Brain microvascular endothelial cell (primary cell): ENCODE data around the gene LRRC8D.
"Not testable (repeated sequence)": the region's sequence is repeated elsewhere in the genome, so short reads cannot be mapped to it uniquely, and the experiment has no call there.

Experiments used
- DNase-seq: peaks from one replicate; pipeline ENCODE4 v3.0.0-alpha.2; 2020
- H3K27ac ChIP-seq: fragments of 250-450 bp; sonication (Bioruptor Pico); 2 replicates; pipeline ENCODE4 v1.5.1; 2020; ENCODE audit warnings: mild to moderate bottlenecking, moderate library complexity
- H3K27me3 ChIP-seq: fragments of 250-450 bp; sonication (Bioruptor Pico); replicated peaks from 2 replicates; pipeline ENCODE4 v1.5.1; 2020; ENCODE audit warnings: mild to moderate bottlenecking
- H3K36me3 ChIP-seq: fragments of 250-450 bp; sonication (Bioruptor Pico); replicated peaks from 2 replicates; pipeline ENCODE4 v1.5.1; 2020; ENCODE audit warnings: mild to moderate bottlenecking
- H3K4me3 ChIP-seq: 2 replicates; pipeline ENCODE4 v1.5.1; 2011; ENCODE audit warnings: low read depth, mild to moderate bottlenecking, control low read depth, low read length, moderate library complexity
- CTCF ChIP-seq: IDR thresholded peaks from 2 replicates; pipeline ENCODE4 v1.5.1; 2011; ENCODE audit warnings: low read depth, mild to moderate bottlenecking, moderate library complexity, low read length, control low read depth, inconsistent platforms; ENCODE audit errors: missing control alignments
- in situ Hi-C: cut with HindIII; loops from 2 replicates; pipeline ENCODE4 v1.10.0; 2017; ENCODE audit warnings: low sequenced_read_pairs, low pct_ligation_motif_present

The LRRC8D gene

GRCh38 chr1:89974696-89975470 is 154.1 kb downstream of the LRRC8D start:
- DNase-seq, result no peak
- in situ Hi-C loops, result loop anchor here (25.0 kb wide), 1 partner anchor 163 kb away; the partner anchor contains the start of gene LRRC8D
- no peak overlapping the region for H3K27ac ChIP-seq
- H3K36me3 ChIP-seq, result no peaks in the 10 kb centered on the region
- TF ChIP-seq CTCF, result no peak
- no peak overlapping the region for H3K4me3 ChIP-seq
- no peaks in the 10 kb centered on the region for H3K27me3 ChIP-seq

- Histone ChIP-seq H3K27me3 (no peaks in the 10 kb centered on the region), H3K27ac (no peak overlapping the region), H3K4me3 (no peak overlapping the region), H3K36me3 (no peaks in the 10 kb centered on the region)
- no peak for TF ChIP-seq CTCF
- in situ Hi-C loops, result loop anchor here (25.0 kb wide), 1 partner anchor 163 kb away; the partner anchor contains the start of gene LRRC8D
- DNase-seq, result no peak
Measured at GRCh38 chr1:89975540-89976125, 154.8 kb downstream of the LRRC8D start.

- Histone ChIP-seq H3K4me3 (no peak overlapping the region), H3K27me3 (no peaks in the 10 kb centered on the region), H3K27ac (no peak overlapping the region), H3K36me3 (no peaks in the 10 kb centered on the region)
- no peak for DNase-seq
- in situ Hi-C loops, result loop anchor here (25.0 kb wide), 1 partner anchor 166 kb away; the partner anchor contains the start of gene LRRC8D
- no peak for TF ChIP-seq CTCF
Measured at GRCh38 chr1:89978755-89979154, 157.9 kb downstream of the LRRC8D start.

- no peak for DNase-seq
- Histone ChIP-seq H3K36me3 (no peaks in the 10 kb centered on the region), H3K27ac (no peak overlapping the region), H3K27me3 (no peaks in the 10 kb centered on the region), H3K4me3 (no peak overlapping the region)
- no peak for TF ChIP-seq CTCF
- in situ Hi-C loops, result loop anchor here (25.0 kb wide), 1 partner anchor 168 kb away; the partner anchor contains the start of gene LRRC8D
Measured at GRCh38 chr1:89980605-89981004, 159.8 kb downstream of the LRRC8D start.

GRCh38 chr1:89982846-89983245 is 162.0 kb downstream of the LRRC8D start:
- in situ Hi-C loops, result loop anchor here (25.0 kb wide), 1 partner anchor 171 kb away; the partner anchor contains the start of gene LRRC8D
- not testable (repeated sequence) for H3K4me3 ChIP-seq, H3K27me3 ChIP-seq, H3K27ac ChIP-seq, DNase-seq, H3K36me3 ChIP-seq

GRCh38 chr1:89984564-89985116 is 163.8 kb downstream of the LRRC8D start:
- not testable (repeated sequence) for H3K27me3 ChIP-seq, DNase-seq, H3K36me3 ChIP-seq, H3K4me3 ChIP-seq, H3K27ac ChIP-seq
- in situ Hi-C loops, result loop anchor here (25.0 kb wide), 1 partner anchor 172 kb away; the partner anchor contains the start of gene LRRC8D
